Osteoblast (primary cell): ENCODE measurements around the gene ADGRG1. TPM values are rescaled to one million over a fixed set of nuclear protein-coding genes. Genes with fewer than 3 reads are reported as not detected.

Experiments used
- DNase-seq: peaks from one replicate; pipeline ENCODE4 v3.0.0; 2011; ENCODE audit warnings: low spot score, mixed read lengths; ENCODE audit not compliant: insufficient read length; ENCODE audit errors: missing footprints
- H2AFZ ChIP-seq: 2 replicates; pipeline ENCODE4 v1.6.0; 2011; ENCODE audit warnings: mild to moderate bottlenecking, low read length
- H3K27ac ChIP-seq: 2 replicates; pipeline ENCODE4 v1.5.1; 2011; ENCODE audit warnings: mild to moderate bottlenecking, low read depth, low read length, moderate library complexity
- H3K27me3 ChIP-seq: 2 replicates; pipeline ENCODE4 v1.6.0; 2012; ENCODE audit warnings: mild to moderate bottlenecking, control low read depth, inconsistent platforms, low read length, moderate library complexity; ENCODE audit not compliant: insufficient read depth
- H3K36me3 ChIP-seq: 2 replicates; pipeline ENCODE4 v1.5.1; 2011; ENCODE audit warnings: mild to moderate bottlenecking, low read length, control low read depth, moderate library complexity; ENCODE audit not compliant: insufficient read depth
- H3K4me1 ChIP-seq: 2 replicates; pipeline ENCODE4 v1.5.1; 2011; ENCODE audit warnings: mild to moderate bottlenecking, low read length, control low read depth, moderate library complexity; ENCODE audit not compliant: insufficient read depth
- H3K4me2 ChIP-seq: 2 replicates; pipeline ENCODE4 v1.6.0; 2011; ENCODE audit warnings: mild to moderate bottlenecking, low read length; ENCODE audit not compliant: insufficient read depth
- H3K4me3 ChIP-seq: fragments of 200-600 bp; sonication (generic); 3 replicates; pipeline ENCODE4 v1.5.1; 2012; ENCODE audit warnings: mild to moderate bottlenecking, low read length, inconsistent platforms; ENCODE audit not compliant: insufficient read depth
- H3K79me2 ChIP-seq: 2 replicates; pipeline ENCODE4 v1.6.0; 2012; ENCODE audit warnings: mild to moderate bottlenecking, low read length, control low read depth, inconsistent platforms; ENCODE audit not compliant: insufficient read depth
- H3K9me3 ChIP-seq: 2 replicates; pipeline ENCODE4 v1.5.1; 2011; ENCODE audit warnings: low read depth, low read length, control low read depth
- H4K20me1 ChIP-seq: 2 replicates; pipeline ENCODE4 v1.6.0; 2012; ENCODE audit warnings: mild to moderate bottlenecking, low read length, control low read depth; ENCODE audit not compliant: insufficient read depth
- CTCF ChIP-seq: IDR thresholded peaks from 2 replicates; pipeline ENCODE4 v1.5.1; 2011; ENCODE audit warnings: mild to moderate bottlenecking, low read depth, low read length, moderate library complexity; ENCODE audit errors: extremely low read depth
- total RNA-seq: library from RNA; depleted of rRNA; stranded (reverse); fragments of >200 nt; gene quantifications from 2 replicates; pipeline ENCODE4 v1.2.3, GENCODE V29; 2012

Gene ADGRG1
- total RNA-seq, 1 donor = 0.72 TPM

- no peak for DNase-seq
- Histone ChIP-seq H4K20me1 (no peaks in the 10 kb centered on the region), H3K4me2 (no peak overlapping the region), H3K36me3 (no peaks in the 10 kb centered on the region), H2AFZ (no peak overlapping the region), H3K4me1 (peaks cover 26% of the 10 kb centered on the region), H3K27ac (no peak overlapping the region), H3K79me2 (no peaks in the 10 kb centered on the region), H3K9me3 (no peaks in the 10 kb centered on the region), H3K27me3 (no peaks in the 10 kb centered on the region), H3K4me3 (no peak overlapping the region)
- no peak for TF ChIP-seq CTCF
These were observed 10.9 kb downstream of the ADGRG1 start for GRCh38 chr16:57639172-57639887.

- H3K4me3 ChIP-seq = no peak overlapping the region
- no peak for DNase-seq
- H3K36me3 ChIP-seq = no peaks in the 10 kb centered on the region
- H4K20me1 ChIP-seq = no peaks in the 10 kb centered on the region
- H3K9me3 ChIP-seq = no peaks in the 10 kb centered on the region
- H3K4me1 ChIP-seq = peaks cover 22% of the 10 kb centered on the region
- no peak overlapping the region for H3K4me2 ChIP-seq
- no peak overlapping the region for H3K27ac ChIP-seq
- no peaks in the 10 kb centered on the region for H3K79me2 ChIP-seq
- TF ChIP-seq CTCF = no peak
- H2AFZ ChIP-seq = no peak overlapping the region
- no peaks in the 10 kb centered on the region for H3K27me3 ChIP-seq
These were observed 11.8 kb downstream of the ADGRG1 start for GRCh38 chr16:57640185-57640584.

- no peak for TF ChIP-seq CTCF
- no peak for DNase-seq
- H2AFZ ChIP-seq = no peak overlapping the region
These were observed 12.2 kb downstream of the ADGRG1 start for GRCh38 chr16:57640612-57641011.

GRCh38 chr16:57642160-57643135 lies 14.0 kb downstream of the ADGRG1 start:
- TF ChIP-seq CTCF = no peak
- Histone ChIP-seq H2AFZ (no peak overlapping the region), H4K20me1 (no peaks in the 10 kb centered on the region), H3K27me3 (no peaks in the 10 kb centered on the region), H3K9me3 (no peaks in the 10 kb centered on the region), H3K27ac (peak overlapping the region; percentile 83), H3K79me2 (no peaks in the 10 kb centered on the region), H3K36me3 (no peaks in the 10 kb centered on the region), H3K4me2 (peak overlapping the region; percentile 53), H3K4me1 (peaks cover 38% of the 10 kb centered on the region), H3K4me3 (no peak overlapping the region)
- DNase-seq = no peak

More at GRCh38 chr16:57640612-57641011, 12.2 kb downstream of the ADGRG1 start:
- Histone ChIP-seq H3K79me2 (no peaks in the 10 kb centered on the region), H4K20me1 (no peaks in the 10 kb centered on the region), H3K4me1 (peaks cover 26% of the 10 kb centered on the region), H3K27ac (no peak overlapping the region), H3K36me3 (no peaks in the 10 kb centered on the region), H3K4me3 (no peak overlapping the region), H3K9me3 (no peaks in the 10 kb centered on the region), H3K4me2 (no peak overlapping the region), H3K27me3 (no peaks in the 10 kb centered on the region)
